SK-N-SH (cell line): ENCODE data around the gene CDC45. TPM values are rescaled to one million over a fixed set of nuclear protein-coding genes. Genes with fewer than 3 reads are reported as not detected.

Experiments
- CTCF ChIA-PET: fragments of 300-600, 350-600 bp; formaldehyde crosslinking; extraction: SDS; loops from one replicate; lab custom pipeline; 2021; lab: Yijun Ruan, JAX
- POLR2A ChIA-PET: fragments of 350-600 bp; sonication (Branson Sonifier 250); formaldehyde crosslinking; extraction: SDS; loops from one replicate; lab custom pipeline; 2020; ENCODE audit warnings: antibody characterized with exemption, inconsistent platforms; lab: Yijun Ruan, JAX
- DNase-seq: peaks from one replicate; pipeline ENCODE4 v3.0.0; 2012
- H2AFZ ChIP-seq: fragments of 200-600 bp; sonication (generic); 2 replicates; pipeline ENCODE4 v1.8.1; 2016; ENCODE audit warnings: antibody characterized with exemption, mild to moderate bottlenecking, low read depth
- H3F3A ChIP-seq: fragments of 200-600 bp; sonication (generic); replicated peaks from 2 replicates; pipeline ENCODE3; 2016; ENCODE audit warnings: antibody characterized with exemption, mild to moderate bottlenecking; ENCODE audit not compliant: insufficient read depth
- H3K27ac ChIP-seq, 2 experiments: fragments of 200-500 bp in 1 of 2; fragments of 200-600 bp in 1 of 2; sonication (Bioruptor generic) in 1 of 2; sonication (generic), shearing (Covaris generic) in 1 of 2; 2 replicates each; pipeline versions ENCODE4 v1.5.1 to v1.6.1; 2014 to 2016; ENCODE audit warnings: low read depth in 2 of 2, inconsistent platforms in 1 of 2, low read length in 1 of 2, mild to moderate bottlenecking in 1 of 2, mixed read lengths in 1 of 2
- H3K27me3 ChIP-seq: fragments of 200-600 bp; sonication (generic), shearing (Covaris generic); 2 replicates; pipeline ENCODE4 v1.6.1; 2016; ENCODE audit warnings: mixed run types; ENCODE audit not compliant: insufficient read depth
- H3K36me3 ChIP-seq, 2 experiments: fragments of 200-500 bp in 1 of 2; fragments of 200-600 bp in 1 of 2; sonication (Bioruptor generic) in 1 of 2; sonication (generic) in 1 of 2; replicated peaks in 1 of 2; 2 replicates each; pipeline versions ENCODE3 to v1.5.1; 2014 to 2016; ENCODE audit warnings: low read length in 1 of 2, mild to moderate bottlenecking in 1 of 2; ENCODE audit not compliant: insufficient read depth in 2 of 2, control insufficient read depth in 1 of 2
- H3K4me1 ChIP-seq, 2 experiments: fragments of 200-500 bp in 1 of 2; fragments of 200-600 bp in 1 of 2; sonication (Bioruptor generic) in 1 of 2; sonication (generic), shearing (Covaris generic) in 1 of 2; 2 replicates each; pipeline versions ENCODE4 v1.5.1 to v1.6.1; 2014 to 2016; ENCODE audit warnings: low read depth in 1 of 2, low read length in 1 of 2, mixed run types in 1 of 2; ENCODE audit not compliant: insufficient read depth in 2 of 2, control insufficient read depth in 1 of 2
- H3K4me2 ChIP-seq: fragments of 200-600 bp; sonication (generic), shearing (Covaris generic); 2 replicates; pipeline ENCODE4 v1.6.1; 2017; ENCODE audit warnings: mixed run types
- H3K4me3 ChIP-seq, 2 experiments: fragments of 200-500 bp in 1 of 2; fragments of 200-600 bp in 1 of 2; sonication (Bioruptor generic) in 1 of 2; sonication (generic), shearing (Covaris generic) in 1 of 2; 2 replicates each; pipeline versions ENCODE4 v1.5.1 to v1.8.1; 2014 to 2016; ENCODE audit warnings: low read depth in 2 of 2, inconsistent platforms in 1 of 2, low read length in 1 of 2, mild to moderate bottlenecking in 1 of 2, mixed read lengths in 1 of 2, moderate library complexity in 1 of 2
- H3K79me2 ChIP-seq: fragments of 200-600 bp; sonication (generic); 2 replicates; pipeline ENCODE4 v1.8.1; 2017; ENCODE audit warnings: mild to moderate bottlenecking; ENCODE audit not compliant: insufficient read depth
- H3K9ac ChIP-seq: fragments of 200-600 bp; sonication (generic); 2 replicates; pipeline ENCODE4 v1.6.1; 2017; ENCODE audit warnings: mixed run types
- H3K9me2 ChIP-seq: fragments of 200-600 bp; sonication (generic); 2 replicates; pipeline ENCODE4 v1.6.1; 2017; ENCODE audit warnings: mixed run types
- H3K9me3 ChIP-seq: fragments of 200-600 bp; sonication (generic); 2 replicates; pipeline ENCODE4 v1.6.1; 2017; ENCODE audit warnings: mixed run types, mild to moderate bottlenecking, moderate library complexity
- H4K20me1 ChIP-seq: fragments of 200-600 bp; sonication (generic); 2 replicates; pipeline ENCODE4 v1.6.1; 2017; ENCODE audit warnings: mild to moderate bottlenecking, mixed run types; ENCODE audit not compliant: insufficient read depth
- CHD2 ChIP-seq: fragments of 150-350 bp; IDR thresholded peaks from 2 replicates; pipeline ENCODE4 v1.6.1; 2018; ENCODE audit warnings: low read length; ENCODE audit not compliant: partially characterized antibody
- FOSL2 ChIP-seq: IDR thresholded peaks from 2 replicates; pipeline ENCODE4 v1.4.0; 2012; ENCODE audit warnings: low read depth, mild to moderate bottlenecking, moderate library complexity, borderline replicate concordance
- FOXJ3 ChIP-seq: sonication (generic); formaldehyde crosslinking; IDR thresholded peaks from 2 replicates; pipeline ENCODE4 v1.5.1; 2020; ENCODE audit warnings: mild to moderate bottlenecking, missing genetic modification reagents
- FOXM1 ChIP-seq: IDR thresholded peaks from 2 replicates; pipeline ENCODE4 v1.4.0; 2012; ENCODE audit warnings: low read depth, mild to moderate bottlenecking
- IRF3 ChIP-seq: fragments of 150-350 bp; IDR thresholded peaks from 2 replicates; pipeline ENCODE4 v1.6.1; 2016; ENCODE audit warnings: mild to moderate bottlenecking, low read depth, low read length
- JUND ChIP-seq: IDR thresholded peaks from 2 replicates; pipeline ENCODE4 v1.4.0; 2012
- MEF2A ChIP-seq: IDR thresholded peaks from 2 replicates; pipeline ENCODE4 v1.4.0; 2012; ENCODE audit warnings: low read depth, borderline replicate concordance
- POLR2AphosphoS5 ChIP-seq: IDR thresholded peaks from 2 replicates; pipeline ENCODE4 v1.6.1; 2012; ENCODE audit warnings: low read depth, low read length
- RAD21 ChIP-seq: IDR thresholded peaks from 2 replicates; pipeline ENCODE4 v1.6.1; 2012; ENCODE audit warnings: mild to moderate bottlenecking, low read length
- RXRA ChIP-seq: IDR thresholded peaks from 2 replicates; pipeline ENCODE4 v1.4.0; 2012; ENCODE audit warnings: low read depth, mild to moderate bottlenecking, borderline replicate concordance
- SIN3A ChIP-seq: IDR thresholded peaks from 2 replicates; pipeline ENCODE4 v1.6.1; 2012; ENCODE audit warnings: low read depth, mild to moderate bottlenecking, low read length, moderate library complexity, borderline replicate concordance
- TEAD4 ChIP-seq: IDR thresholded peaks from 2 replicates; pipeline ENCODE4 v1.4.0; 2012; ENCODE audit warnings: mild to moderate bottlenecking, borderline replicate concordance; ENCODE audit not compliant: insufficient read depth
- WGBS: methylation state at CpG from one replicate; pipeline ENCODE4 v1.1.6; 2017; ENCODE audit warnings: low lambda C conversion rate; 5-methylcytosine and 5-hydroxymethylcytosine counted together
- polyA plus RNA-seq, 3 experiments: library from polyadenylated mRNA; depleted of rRNA; stranded (reverse); fragments of >200 nt; gene quantifications; 2 replicates each; pipeline ENCODE4 v1.2.3, GENCODE V29; 2012
- TF ChIP-seq, protein P1 (sequence below): fragments of 150-350 bp; IDR thresholded peaks from 2 replicates; pipeline ENCODE4 v1.6.1; 2017; ENCODE audit warnings: antibody characterized with exemption, low read length, low read depth, borderline replicate concordance
- TF ChIP-seq, protein P2 (sequence below): fragments of 200-600 bp; sonication (generic); IDR thresholded peaks from 2 replicates; pipeline ENCODE4 v1.6.1; 2017; ENCODE audit warnings: antibody characterized with exemption, mild to moderate bottlenecking, moderate library complexity

CDC45 gene
- polyA plus RNA-seq, 1 of the 3 experiments (the other 2 are of a cell fraction), result 23.6 TPM

DNA sequence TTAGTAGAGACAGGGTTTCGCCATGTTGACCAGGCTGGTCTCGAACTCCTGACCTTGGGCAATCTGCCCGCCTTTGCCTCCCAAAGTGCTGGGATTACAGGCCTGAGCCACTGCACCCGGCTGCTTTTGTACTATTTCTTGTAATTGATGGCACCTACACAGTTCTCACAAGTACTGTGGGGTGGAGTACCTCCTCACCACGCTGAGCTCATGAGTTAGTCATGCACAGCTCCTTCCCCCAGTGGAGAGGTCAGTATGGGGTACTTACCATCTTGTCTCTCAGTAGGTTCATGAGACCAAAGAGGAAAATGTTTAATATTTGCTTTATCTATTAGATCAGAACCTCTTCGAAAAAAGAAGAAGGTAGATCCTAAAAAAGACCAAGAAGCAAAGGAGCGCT, 45.3 kb upstream of the CDC45 start:
- H3K36me3 ChIP-seq, result peaks cover 10 to 14% of the 10 kb centered on the region in 2 experiments
- no peak overlapping the region for H3K27ac ChIP-seq
- no peaks in the 10 kb centered on the region for H3K9me3 ChIP-seq
- no peaks in the 10 kb centered on the region for H3K27me3 ChIP-seq
- no peak overlapping the region for H3K4me3 ChIP-seq
- no peak overlapping the region for H2AFZ ChIP-seq
- peaks cover 5 to 18% of the 10 kb centered on the region in 2 experiments; a peak in 3 of 4 replicates for H3K4me1 ChIP-seq
- POLR2A ChIA-PET, result no interaction called here
- peaks cover 40% of the 10 kb centered on the region for H3K79me2 ChIP-seq
- 92% methylated on average over 7 of the region's 7 CpGs for WGBS
- H3K4me2 ChIP-seq, result no peak overlapping the region
- H3F3A ChIP-seq, result peaks cover 17% of the 10 kb centered on the region
- no peak for DNase-seq
- H4K20me1 ChIP-seq, result no peaks in the 10 kb centered on the region; the same call in 1 of the 2 replicates
- CTCF ChIA-PET, result interaction anchor here (0.8 to 2.7 kb wide), 5 partner anchors 10 to 240 kb away, joined by 3 to 9 read pairs (median 4); no protein-coding TSS in a partner anchor
- no peak overlapping the region for H3K9ac ChIP-seq
- TF ChIP-seq RAD21 (no peak), SIN3A (no peak), CHD2 (no peak), MEF2A (no peak), FOSL2 (no peak), POLR2AphosphoS5 (no peak), TEAD4 (no peak), RXRA (no peak), FOXJ3 (CRISPR knock-in tag) (no peak), FOXM1 (no peak), JUND (no peak), IRF3 (no peak)
- TF ChIP-seq, protein P1, sequence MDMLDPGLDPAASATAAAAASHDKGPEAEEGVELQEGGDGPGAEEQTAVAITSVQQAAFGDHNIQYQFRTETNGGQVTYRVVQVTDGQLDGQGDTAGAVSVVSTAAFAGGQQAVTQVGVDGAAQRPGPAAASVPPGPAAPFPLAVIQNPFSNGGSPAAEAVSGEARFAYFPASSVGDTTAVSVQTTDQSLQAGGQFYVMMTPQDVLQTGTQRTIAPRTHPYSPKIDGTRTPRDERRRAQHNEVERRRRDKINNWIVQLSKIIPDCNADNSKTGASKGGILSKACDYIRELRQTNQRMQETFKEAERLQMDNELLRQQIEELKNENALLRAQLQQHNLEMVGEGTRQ, result no peak
- TF ChIP-seq, protein P2, sequence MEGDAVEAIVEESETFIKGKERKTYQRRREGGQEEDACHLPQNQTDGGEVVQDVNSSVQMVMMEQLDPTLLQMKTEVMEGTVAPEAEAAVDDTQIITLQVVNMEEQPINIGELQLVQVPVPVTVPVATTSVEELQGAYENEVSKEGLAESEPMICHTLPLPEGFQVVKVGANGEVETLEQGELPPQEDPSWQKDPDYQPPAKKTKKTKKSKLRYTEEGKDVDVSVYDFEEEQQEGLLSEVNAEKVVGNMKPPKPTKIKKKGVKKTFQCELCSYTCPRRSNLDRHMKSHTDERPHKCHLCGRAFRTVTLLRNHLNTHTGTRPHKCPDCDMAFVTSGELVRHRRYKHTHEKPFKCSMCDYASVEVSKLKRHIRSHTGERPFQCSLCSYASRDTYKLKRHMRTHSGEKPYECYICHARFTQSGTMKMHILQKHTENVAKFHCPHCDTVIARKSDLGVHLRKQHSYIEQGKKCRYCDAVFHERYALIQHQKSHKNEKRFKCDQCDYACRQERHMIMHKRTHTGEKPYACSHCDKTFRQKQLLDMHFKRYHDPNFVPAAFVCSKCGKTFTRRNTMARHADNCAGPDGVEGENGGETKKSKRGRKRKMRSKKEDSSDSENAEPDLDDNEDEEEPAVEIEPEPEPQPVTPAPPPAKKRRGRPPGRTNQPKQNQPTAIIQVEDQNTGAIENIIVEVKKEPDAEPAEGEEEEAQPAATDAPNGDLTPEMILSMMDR, result no peak
- TF ChIP-seq, all 33 proteins: peak for 0
- no peaks in the 10 kb centered on the region for H3K9me2 ChIP-seq
